NOMO-1 treated with DMSO at 0.1 percent for 48 hours (cell line): ENCODE measurements around the gene KHK.
A peak's percentile ranks its signal among the peaks of the same experiment; 100 is the strongest.
"Not testable (repeated sequence)": the region's sequence is repeated elsewhere in the genome, so short reads cannot be mapped to it uniquely, and the experiment has no call there.

Experiments
- DNase-seq: peaks from one replicate; lab custom pipeline; 2025; ENCODE audit not compliant: unreplicated experiment; lab: John Stamatoyannopoulos, UW

Gene KHK

DNA sequence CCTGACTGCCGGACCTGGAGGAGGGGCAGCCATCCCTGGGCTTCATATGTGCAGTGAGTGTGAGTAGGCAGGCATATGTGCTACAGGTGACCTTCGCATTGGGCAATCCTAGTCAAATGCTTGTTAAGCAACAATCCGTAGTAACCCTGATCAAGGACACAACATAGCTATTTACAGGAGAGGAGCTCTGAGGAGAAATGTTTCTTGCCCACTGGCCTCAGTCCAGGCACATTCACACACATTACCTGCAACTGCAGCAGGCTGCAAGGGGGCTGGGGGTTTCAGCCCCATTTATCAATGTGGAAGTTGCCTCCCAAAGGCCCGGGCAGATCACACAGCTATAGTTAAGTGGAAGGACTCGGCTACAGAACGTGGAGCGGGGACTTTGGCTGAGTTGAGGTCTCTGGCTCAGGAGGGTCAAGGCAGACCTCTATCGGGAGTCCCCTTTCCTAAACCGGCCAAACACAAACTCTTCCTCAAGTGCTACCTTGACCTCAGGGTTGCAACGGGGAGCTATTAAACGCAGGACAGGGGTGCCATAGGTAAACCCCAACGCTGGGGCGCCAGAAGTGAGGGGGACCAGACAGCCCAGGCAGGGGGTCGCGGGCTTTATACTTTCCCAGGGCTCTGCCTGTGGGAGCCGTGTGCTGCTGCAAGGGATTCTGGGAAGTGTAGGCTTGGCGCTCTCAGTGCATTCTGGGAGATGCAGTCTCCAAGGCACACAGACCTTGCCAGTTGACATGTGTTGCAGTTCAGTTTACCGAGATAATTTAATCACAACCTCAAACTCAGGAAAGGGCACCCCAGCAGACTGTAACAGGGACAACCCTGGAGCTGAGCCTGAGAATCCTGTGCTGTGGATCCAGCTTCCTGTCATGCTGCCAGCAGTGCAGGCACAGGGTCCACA lies 9.4 kb downstream of the KHK start:
- DNase-seq, result peak; percentile 24

DNA sequence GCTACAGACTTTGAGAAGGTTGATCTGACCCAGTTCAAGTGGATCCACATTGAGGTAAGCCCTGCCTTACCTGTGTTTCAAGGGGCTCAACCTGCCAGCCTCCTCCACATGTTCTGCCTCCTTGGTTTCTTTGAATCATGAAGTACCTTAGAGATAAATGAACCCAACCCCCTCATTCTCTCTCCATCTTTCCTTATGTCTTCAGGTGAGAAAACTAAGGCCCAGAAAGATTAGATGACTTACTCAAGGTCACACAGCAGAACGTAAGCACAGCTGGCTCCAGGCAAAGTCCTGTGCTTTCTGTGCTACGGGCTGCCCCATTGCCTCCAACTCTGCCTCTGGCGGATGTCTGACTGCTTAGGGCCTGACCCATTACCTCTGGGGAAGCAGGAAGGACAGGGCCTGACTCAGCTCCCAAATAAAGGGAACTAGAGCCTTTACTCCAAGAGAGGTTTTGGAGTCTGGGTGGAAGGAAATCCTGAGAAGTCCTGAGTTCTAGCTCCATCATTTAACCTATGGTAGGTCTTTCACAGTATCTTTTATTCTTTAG lies 10.3 kb downstream of the KHK start:
- no peak for DNase-seq

DNA sequence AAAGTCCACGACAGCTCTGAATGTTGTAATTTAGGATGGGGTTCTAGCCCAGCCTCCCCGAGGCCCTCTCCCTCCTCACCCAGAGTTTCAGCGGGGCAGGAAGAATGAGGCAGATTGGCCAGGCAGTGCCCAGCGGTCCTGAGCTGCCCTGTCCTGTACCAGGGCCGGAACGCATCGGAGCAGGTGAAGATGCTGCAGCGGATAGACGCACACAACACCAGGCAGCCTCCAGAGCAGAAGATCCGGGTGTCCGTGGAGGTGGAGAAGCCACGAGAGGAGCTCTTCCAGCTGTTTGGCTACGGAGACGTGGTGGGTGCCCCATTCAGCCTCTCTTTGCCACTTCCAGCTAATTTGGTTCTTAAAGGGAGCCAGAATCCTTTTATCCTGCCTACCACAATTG lies 10.8 kb downstream of the KHK start:
- no peak for DNase-seq

DNA sequence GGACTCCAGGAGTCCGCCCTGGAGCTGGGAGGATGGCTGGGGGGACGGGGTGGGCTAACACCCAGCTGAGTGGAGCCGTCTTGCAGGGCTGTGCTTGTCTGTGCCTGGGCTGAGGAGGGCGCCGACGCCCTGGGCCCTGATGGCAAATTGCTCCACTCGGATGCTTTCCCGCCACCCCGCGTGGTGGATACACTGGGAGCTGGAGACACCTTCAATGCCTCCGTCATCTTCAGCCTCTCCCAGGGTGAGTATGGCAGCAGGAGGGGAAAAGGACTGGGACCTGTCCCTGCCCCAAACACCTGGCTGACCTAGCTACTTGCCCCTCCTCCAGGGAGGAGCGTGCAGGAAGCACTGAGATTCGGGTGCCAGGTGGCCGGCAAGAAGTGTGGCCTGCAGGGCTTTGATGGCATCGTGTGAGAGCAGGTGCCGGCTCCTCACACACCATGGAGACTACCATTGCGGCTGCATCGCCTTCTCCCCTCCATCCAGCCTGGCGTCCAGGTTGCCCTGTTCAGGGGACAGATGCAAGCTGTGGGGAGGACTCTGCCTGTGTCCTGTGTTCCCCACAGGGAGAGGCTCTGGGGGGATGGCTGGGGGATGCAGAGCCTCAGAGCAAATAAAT lies 12.9 kb downstream of the KHK start:
- DNase-seq, result no peak

DNA sequence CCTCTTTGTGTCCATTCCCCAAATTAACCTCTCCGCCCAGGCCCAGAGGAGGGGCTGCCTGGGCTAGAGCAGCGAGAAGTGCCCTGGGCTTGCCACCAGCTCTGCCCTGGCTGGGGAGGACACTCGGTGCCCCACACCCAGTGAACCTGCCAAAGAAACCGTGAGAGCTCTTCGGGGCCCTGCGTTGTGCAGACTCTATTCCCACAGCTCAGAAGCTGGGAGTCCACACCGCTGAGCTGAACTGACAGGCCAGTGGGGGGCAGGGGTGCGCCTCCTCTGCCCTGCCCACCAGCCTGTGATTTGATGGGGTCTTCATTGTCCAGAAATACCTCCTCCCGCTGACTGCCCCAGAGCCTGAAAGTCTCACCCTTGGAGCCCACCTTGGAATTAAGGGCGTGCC lies 13.5 kb downstream of the KHK start:
- no peak for DNase-seq

DNA sequence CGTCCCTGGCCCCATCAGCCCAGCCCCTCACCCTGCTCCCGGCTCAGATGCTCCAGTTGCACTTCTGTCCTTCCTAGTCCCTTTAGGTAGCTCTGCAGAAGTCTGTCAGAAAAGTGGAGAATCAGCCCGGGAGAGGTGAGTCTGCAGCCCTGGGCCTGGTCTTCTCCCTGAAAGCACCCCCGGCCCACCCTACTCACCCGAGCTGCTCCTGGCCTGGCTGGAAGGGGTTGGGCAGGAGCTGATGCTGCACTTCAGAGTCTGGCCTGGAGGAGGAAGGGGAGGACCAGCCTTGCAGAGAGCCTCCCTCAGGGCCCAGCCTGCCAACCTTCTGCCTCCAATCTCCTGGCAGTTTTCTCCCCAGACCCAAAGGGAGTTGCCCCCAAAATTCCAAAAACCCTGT lies 15.8 kb downstream of the KHK start:
- no peak for DNase-seq

DNA sequence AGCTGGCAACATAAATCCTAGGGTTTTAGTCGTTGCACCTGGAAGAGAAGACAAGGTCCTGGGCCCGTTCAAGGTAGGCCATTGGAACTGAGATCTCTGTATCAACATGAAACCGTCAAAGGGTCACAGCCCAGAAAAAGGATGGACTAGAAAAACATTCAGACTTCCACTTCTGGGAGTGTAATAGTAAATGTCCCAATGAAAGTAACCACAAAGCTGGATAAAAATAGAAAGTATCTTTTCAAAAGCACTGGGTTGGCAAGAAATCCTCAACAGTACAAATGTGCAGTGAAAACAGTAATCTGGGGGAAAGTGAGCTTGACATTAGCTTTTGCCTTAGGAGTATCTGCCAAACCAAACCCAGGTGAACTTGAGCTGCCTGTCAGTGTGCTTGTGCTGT lies 19.4 kb downstream of the KHK start:
- DNase-seq, result no peak

DNA sequence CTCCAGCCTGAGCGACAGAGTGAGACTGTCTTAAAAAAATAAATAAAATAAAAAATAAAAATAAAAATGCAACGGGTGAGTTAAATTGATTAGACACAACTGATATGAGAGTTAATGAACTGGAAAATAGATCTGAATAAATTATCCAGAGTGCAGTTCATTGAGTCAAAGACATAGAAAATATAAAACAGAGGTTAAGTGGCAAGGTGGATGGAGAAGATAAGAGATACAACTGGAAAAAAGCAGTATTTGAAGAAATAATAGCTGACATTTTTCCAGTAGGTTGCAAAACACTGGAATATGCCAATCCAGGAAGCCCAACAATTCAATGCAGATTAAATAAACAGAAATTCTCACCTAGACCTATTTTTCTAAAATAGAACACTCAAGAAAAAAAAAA lies 21.6 kb downstream of the KHK start:
- DNase-seq, result no peak

DNA sequence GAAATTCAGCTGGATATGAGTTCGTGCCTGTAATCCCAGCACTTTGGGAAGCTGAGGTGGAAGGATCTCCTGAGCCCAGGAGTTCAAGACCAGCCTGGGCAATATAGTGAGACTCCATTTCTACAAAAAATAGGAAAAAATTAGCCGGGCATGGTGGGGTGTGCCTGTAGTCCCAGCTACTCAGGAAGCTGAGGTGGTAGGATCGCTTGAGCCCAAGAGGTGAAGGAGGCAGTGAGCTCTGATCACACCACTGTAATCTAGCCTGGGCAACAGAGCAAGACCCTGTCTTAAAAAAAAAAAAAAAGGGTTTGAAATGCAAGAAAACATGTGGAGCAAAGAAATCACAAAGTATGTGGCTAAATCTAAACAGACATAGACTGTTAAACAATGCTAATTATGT lies 22.5 kb downstream of the KHK start:
- no peak for DNase-seq

DNA sequence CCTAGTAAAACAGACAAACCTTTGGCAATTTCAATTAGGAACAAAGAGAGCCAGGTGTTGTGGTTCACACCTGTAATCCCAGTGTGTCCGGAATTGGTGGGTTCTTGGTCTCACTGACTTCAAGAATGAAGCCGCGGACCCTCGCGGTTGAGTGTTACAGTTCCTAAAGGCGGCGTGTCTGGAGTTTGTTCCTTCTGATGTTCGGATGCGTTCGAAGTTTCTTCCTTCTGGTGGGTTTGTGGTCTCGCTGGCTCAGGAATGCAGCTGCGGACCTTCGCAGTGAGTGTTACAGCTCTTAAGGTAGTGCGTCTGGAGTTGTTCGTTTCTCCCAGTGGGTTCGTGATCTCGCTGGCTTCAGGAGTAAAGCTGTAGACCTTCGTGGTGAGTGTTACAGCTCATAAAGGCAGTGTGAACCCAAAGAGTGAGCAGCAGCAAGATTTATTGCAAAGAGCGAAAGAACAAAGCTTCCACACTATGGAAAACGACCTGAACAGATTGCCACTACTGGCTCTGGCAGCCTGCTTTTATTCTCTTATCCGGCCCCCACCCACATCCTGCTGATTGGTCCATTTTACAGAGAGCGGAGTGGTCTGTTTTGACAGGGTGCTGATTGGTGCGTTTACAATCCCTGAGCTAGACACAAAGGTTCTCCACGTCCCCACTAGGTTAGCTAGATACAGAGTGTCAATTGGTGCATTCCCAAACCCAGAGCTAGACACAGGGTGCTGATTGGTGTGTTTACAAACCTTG lies 24.2 kb downstream of the KHK start:
- not testable (repeated sequence) for DNase-seq

DNA sequence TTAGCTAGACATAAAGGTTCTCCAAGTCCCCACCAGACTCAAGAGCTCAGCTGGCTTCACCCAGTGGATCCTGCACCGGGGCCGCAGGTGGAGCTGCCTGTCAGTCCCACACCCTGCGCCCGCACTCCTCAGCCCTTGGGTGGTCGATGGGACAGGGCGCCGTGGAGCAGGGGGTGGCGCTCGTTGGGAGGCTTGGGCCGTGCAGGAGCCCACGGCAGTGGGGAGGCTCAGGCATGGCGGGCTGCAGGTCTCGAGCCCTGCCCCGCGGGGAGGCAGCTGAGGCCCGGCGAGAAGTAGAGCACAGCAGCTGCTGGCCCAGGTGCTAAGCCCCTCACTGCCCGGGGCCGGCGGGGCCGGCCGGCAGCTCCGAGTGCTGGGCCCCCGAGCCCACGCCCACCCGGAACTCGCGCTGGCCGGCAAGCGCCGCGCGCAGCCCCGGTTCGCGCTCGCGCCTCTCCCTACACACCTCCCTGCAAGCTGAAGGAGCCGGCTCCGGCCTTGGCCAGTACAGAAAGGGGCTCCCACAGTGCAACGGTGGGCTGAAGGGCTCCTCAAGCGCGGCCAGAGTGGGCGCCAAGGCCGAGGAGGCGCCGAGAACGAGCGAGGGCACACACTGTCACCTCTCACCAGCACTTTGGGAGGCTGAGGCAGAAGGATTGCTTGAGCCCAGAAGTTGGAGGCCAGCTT lies 25.0 kb downstream of the KHK start:
- DNase-seq, result not testable (repeated sequence)

DNA sequence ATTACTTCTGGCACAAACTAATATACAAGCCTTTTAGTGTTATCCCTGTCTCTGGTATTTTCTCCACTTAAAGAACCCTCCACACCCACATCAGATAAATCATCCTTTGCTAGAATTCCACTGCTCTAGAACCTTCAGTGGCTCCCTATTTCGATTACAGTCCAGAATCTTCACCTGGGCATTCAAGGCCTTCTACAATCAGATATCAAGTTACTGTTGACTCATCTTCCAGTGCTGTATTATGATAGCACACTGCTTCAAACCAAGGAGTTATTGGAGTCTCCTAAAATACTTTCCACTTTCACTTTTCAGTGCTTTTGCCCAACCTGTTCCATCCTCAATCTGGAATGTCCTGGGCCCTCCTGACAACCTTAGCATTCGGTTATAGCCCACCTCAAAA lies 28.9 kb downstream of the KHK start:
- DNase-seq, result no peak

DNA sequence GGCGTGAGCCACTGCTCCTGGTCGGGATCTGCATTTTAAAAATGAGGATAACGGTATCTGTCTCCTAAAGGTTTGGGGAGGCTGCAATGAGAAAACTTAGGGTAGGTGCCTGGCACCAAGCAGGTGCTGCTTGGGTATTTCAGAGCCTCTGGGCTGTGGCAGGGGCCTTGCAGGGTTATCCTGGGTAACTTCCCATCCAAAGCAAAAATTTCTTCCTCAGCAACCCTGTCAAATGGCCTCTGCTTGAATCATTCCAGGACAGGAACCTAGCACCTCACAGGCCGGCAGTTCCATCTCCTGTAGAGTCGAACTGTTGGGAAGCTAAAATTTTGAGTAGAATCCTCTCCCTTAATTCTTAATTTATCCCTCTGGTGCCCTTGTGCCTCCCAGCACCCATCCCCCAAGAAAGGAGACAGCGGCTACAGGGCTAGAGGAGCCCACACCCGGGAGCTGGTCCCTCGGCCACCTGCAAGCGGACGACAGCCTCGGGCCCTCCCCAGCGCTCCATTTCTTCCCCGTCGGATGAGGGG lies 31.5 kb downstream of the KHK start:
- no peak for DNase-seq

DNA sequence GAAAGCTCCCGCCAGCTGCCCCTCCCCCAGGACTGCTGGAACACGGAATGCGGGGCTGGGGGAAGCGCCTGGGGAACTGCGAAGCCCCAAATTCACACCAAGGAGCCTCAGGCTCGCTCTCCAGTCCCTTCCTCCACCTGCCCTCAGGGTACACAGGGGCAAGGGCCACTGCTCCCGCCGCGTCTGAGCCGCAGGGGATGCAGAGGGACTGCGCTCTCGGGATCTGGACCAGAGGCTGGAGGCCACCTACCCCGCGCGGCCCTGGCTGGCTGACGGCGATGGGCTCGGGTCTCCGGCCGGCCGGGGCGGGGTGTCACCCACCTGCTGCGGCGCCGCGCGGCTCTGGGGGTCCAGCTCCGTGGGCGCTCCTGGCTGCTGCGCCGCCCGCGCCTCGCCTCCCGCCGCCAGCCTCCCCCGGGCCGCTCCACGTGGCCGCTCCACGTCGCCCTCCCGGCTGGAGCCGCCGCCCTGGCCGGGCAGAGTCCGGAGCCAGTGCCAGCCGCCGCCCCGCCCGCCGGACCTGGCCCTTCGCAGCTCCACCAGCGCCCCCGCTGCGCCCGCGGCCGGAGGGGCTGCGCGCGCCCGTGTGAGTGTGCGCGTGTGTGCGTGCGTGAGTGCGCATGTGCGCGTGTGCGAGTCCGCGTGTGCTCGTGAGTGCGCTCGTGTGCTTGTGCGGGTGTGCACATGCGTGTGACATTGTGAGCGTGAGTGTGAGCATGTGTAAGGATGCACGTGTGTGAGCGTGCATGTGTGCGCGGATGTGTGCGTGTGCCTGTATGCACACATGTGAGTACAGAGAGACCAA lies 32.2 kb downstream of the KHK start, which contains the start of gene CGREF1:
TSS of gene CGREF1 (minus strand) at position 604 of the 805 bp plus-strand sequence. CDS start 14,762 bp downstream, outside the sequence.
- no peak for DNase-seq

DNA sequence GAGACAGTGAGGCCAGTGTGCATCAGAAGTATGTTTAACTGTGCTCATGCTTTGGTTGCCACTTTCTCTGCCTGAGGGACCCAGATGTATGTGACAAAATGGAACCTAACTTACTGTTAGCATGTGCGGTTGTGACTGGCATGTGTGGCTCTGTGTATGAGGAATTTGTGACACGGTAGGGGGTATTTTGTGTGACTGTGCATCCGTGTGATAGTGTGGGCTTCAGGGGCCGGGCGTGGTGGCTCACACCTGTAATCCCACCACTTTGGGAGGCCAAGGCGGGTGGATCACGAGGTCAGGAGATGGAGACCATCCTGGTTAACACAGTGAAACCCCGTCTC lies 32.7 kb downstream of the KHK start:
- DNase-seq, result not testable (repeated sequence)

DNA sequence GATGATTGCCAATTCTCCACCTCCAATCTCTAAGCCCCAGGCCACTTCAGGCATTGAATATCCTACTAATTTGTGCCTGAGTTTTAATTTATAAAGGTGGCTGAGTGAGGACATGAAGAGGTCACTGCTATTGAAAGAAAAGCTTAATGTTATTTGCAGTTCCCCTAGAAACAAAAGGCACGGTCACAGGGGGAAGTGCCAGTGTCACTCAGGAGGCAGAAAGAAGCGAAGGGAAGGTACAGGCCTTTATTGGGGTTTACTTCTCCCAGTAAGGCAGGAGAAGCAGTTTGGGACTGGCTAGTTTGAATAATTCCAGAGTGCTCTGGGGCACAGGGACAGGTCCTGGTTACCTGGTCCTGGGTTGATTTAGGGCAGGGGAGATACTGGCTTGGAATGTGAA lies 35.3 kb downstream of the KHK start:
- DNase-seq, result peak; percentile 40

DNA sequence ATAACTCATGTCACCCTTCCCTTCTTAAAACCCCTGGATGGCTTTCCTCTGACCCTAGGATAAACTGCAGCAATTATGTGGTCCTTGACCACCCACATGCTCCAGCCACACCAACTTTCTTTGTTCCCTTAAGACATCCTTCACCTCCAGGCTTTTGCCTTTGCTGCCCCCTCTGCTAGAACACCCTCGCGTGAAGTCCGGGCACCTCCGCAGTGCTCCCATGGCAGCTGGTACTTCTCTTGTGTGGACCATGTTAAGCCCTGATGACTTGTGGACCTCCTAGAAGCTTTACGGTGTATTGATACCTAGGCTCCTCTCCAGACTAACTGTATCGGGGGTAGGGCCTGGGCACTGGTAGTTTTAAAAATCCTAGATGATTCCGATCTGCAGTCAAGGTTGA lies 36.2 kb downstream of the KHK start:
- no peak for DNase-seq

DNA sequence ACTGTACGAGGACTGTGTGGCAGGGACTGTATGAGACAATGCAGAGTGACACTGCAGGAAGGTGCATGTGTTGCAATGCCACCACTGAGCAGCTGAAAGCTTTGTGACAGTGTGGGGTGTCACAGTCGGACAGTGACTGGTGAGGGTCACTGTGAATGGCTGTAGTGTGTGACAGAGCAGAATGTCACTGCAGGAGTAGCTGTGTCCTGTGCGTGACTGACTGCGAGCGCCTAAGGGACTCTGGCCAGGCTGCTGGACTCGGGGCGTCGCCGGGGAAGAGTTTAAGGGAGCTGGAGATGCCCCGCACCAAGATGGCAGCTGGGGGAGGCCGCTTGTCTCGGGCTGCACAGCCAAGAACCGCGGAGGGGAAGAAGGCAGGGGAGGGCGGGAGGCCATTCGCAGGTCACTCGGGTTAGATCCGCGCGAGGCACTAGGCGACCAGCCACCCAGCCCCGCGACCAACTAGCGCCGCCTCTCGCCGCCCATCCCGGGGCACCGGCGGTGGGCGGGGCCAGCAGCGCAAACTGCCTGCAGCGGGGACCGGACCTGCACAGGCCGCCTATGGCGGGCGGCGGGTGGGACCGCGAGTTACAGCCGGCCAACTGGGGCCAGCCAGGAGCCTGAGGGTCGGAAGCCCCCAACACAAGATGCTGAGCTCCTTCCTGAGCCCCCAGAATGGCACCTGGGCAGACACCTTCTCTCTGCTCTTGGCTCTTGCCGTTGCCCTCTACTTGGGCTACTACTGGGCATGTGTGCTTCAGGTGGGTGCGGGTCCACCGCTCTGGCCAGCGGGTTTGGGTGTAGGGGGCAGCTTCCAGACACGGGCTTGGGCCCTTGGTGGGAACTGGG lies 37.0 kb downstream of the KHK start, which contains the start of gene ABHD1:
TSS of gene ABHD1 (plus strand) at position 514 of the 849 bp plus-strand sequence. CDS start at position 648, 134 bp downstream.
- DNase-seq, result peak; percentile 64

DNA sequence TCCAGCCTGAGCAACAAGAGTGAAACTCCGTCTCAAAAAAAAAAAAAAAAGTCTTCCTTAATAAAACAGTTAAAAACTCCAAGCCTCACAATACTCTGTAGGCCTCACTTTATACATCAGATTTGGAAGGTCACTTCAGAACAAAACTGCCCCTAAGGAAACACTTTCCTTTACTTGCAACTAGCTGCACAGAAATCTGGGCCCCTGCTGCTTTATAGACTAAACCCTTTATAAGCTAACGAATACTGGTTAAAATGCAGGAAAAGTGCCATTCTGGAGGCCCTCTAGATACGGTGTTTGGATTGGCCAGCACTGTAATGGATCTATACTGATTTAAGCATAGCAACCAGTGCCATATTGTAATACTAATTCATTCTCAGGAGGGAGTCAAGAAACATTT lies 38.5 kb downstream of the KHK start:
- DNase-seq, result no peak
